ENCODE measurements around the gene ACAA1. TPM values are rescaled to one million over a fixed set of nuclear protein-coding genes. Genes with fewer than 3 reads are reported as not detected.

ACAA1 gene
- total RNA-seq, 2 donors from 2014 or later: 50.9 to 74.0 TPM

- Histone ChIP-seq H3K4me3 (no peak overlapping the region), H3K9me3 (no peaks in the 10 kb centered on the region), H3K36me3 (peaks cover 92% of the 10 kb centered on the region), H3K4me1 (peaks cover 0 to 28% of the 10 kb centered on the region in 2 donors), H3K27ac (no peak overlapping the region), H3K27me3 (no peaks in the 10 kb centered on the region)
- no peak for TF ChIP-seq CTCF (IDR thresholded peaks at IDR 0.05)
- DNase-seq (ENCODE audit: low spot score): peak; percentile 23
Measured at GRCh38 chr3:38125305-38126120, 11.4 kb downstream of the ACAA1 start.

GRCh38 chr3:38124324-38125122 is 12.4 kb downstream of the ACAA1 start:
- peak; percentile 16 for DNase-seq (ENCODE audit: low spot score)
- no peak overlapping the region for H3K4me3 ChIP-seq
- no peaks in the 10 kb centered on the region for H3K27me3 ChIP-seq
- no peaks in the 10 kb centered on the region for H3K9me3 ChIP-seq
- H3K27ac ChIP-seq: no peak overlapping the region
- H3K36me3 ChIP-seq: peaks cover 93% of the 10 kb centered on the region
- peaks cover 0 to 18% of the 10 kb centered on the region in 2 donors for H3K4me1 ChIP-seq
- TF ChIP-seq CTCF (IDR thresholded peaks at IDR 0.05): no peak

GRCh38 chr3:38122712-38123290 is 14.1 kb downstream of the ACAA1 start:
- DNase-seq (ENCODE audit: low spot score): peak; percentile 44

GRCh38 chr3:38121832-38122461 is 15.0 kb downstream of the ACAA1 start:
- peaks cover 68% of the 10 kb centered on the region for H3K36me3 ChIP-seq
- no peak overlapping the region for H3K4me3 ChIP-seq
- no peaks in the 10 kb centered on the region for H3K4me1 ChIP-seq
- H3K9me3 ChIP-seq: no peaks in the 10 kb centered on the region
- H3K27me3 ChIP-seq: no peaks in the 10 kb centered on the region
- TF ChIP-seq CTCF (IDR thresholded peaks at IDR 0.05): no peak
- H3K27ac ChIP-seq: no peak overlapping the region
- DNase-seq (ENCODE audit: low spot score): peak; percentile 44

More at GRCh38 chr3:38122712-38123290, 14.1 kb downstream of the ACAA1 start:
- no peak for TF ChIP-seq CTCF (IDR thresholded peaks at IDR 0.05)
- no peaks in the 10 kb centered on the region for H3K27me3 ChIP-seq
- H3K27ac ChIP-seq: no peak overlapping the region
- H3K4me3 ChIP-seq: no peak overlapping the region
- peaks cover 0 to under 1% of the 10 kb centered on the region in 2 donors for H3K4me1 ChIP-seq
- H3K9me3 ChIP-seq: no peaks in the 10 kb centered on the region
- H3K36me3 ChIP-seq: peaks cover 76% of the 10 kb centered on the region

GRCh38 chr3:38121451-38121831 is 15.5 kb downstream of the ACAA1 start:
- DNase-seq (ENCODE audit: low spot score): no peak
- H3K4me3 ChIP-seq: no peak overlapping the region
- H3K27me3 ChIP-seq: no peaks in the 10 kb centered on the region
- H3K4me1 ChIP-seq: no peaks in the 10 kb centered on the region
- peaks cover 62% of the 10 kb centered on the region for H3K36me3 ChIP-seq
- TF ChIP-seq CTCF (IDR thresholded peaks at IDR 0.05): no peak
- H3K9me3 ChIP-seq: no peaks in the 10 kb centered on the region
- H3K27ac ChIP-seq: no peak overlapping the region

Data from right atrium auricular region (tissue), 2 donors.